SU-DHL-6 (cell line): ENCODE data around the gene SLC9A3.

ENCODE experiments used
- H2AFZ ChIP-seq: fragments of 200-600 bp; sonication (generic); 2 replicates; pipeline ENCODE4 v1.6.1; 2014; ENCODE audit warnings: low read depth, mild to moderate bottlenecking, moderate library complexity, mixed read lengths, antibody characterized with exemption, low read length; ENCODE audit not compliant: severe bottlenecking
- H3F3A ChIP-seq: fragments of 200-600 bp; shearing (Covaris generic); 2 replicates; pipeline ENCODE4 v1.6.0; 2016; ENCODE audit warnings: antibody characterized with exemption, mild to moderate bottlenecking; ENCODE audit not compliant: insufficient read depth
- H3K27ac ChIP-seq: fragments of 200-600 bp; sonication (generic); 2 replicates; pipeline ENCODE4 v1.5.1; 2016; ENCODE audit warnings: low read depth, mild to moderate bottlenecking, low read length, moderate library complexity, mixed read lengths
- H3K27me3 ChIP-seq: fragments of 200-600 bp; sonication (generic), shearing (Covaris generic); 2 replicates; pipeline ENCODE4 v1.6.0; 2014; ENCODE audit warnings: mild to moderate bottlenecking, low read length
- H3K36me3 ChIP-seq: fragments of 200-600 bp; sonication (generic); 2 replicates; pipeline ENCODE4 v1.6.1; 2014; ENCODE audit warnings: mild to moderate bottlenecking, low read length, mixed read lengths
- H3K4me2 ChIP-seq: fragments of 300-600, 200-600 bp; shearing (Covaris generic), sonication (generic); 2 replicates; pipeline ENCODE4 v1.6.0; 2014; ENCODE audit warnings: low read length, low read depth, mild to moderate bottlenecking; ENCODE audit not compliant: poor library complexity, severe bottlenecking
- H3K4me3 ChIP-seq: fragments of 200-600 bp; sonication (generic); 2 replicates; pipeline ENCODE4 v1.5.1; 2014; ENCODE audit warnings: antibody characterized with exemption, low read length, mild to moderate bottlenecking, mixed read lengths; ENCODE audit not compliant: insufficient read depth, poor library complexity, severe bottlenecking
- H3K79me2 ChIP-seq: fragments of 200-600 bp; sonication (generic); 2 replicates; pipeline ENCODE4 v1.6.1; 2014; ENCODE audit warnings: mild to moderate bottlenecking, low read length, moderate library complexity; ENCODE audit not compliant: insufficient read depth
- H3K9ac ChIP-seq: fragments of 200-600 bp; sonication (generic); 2 replicates; pipeline ENCODE4 v1.7.0; 2014; ENCODE audit warnings: mild to moderate bottlenecking, low read length
- H3K9me2 ChIP-seq: fragments of 200-600 bp; sonication (generic); replicated peaks from 2 replicates; pipeline ENCODE4 v1.6.1; 2014; ENCODE audit warnings: low read length; ENCODE audit not compliant: insufficient read depth
- H3K9me3 ChIP-seq: fragments of 200-600 bp; sonication (generic); 2 replicates; pipeline ENCODE4 v1.6.1; 2014; ENCODE audit warnings: low read length, mixed read lengths; ENCODE audit not compliant: insufficient read depth
- H4K20me1 ChIP-seq: fragments of 200-600 bp; sonication (generic); 2 replicates; pipeline ENCODE4 v1.6.1; 2014; ENCODE audit warnings: low read depth, mild to moderate bottlenecking, antibody characterized with exemption, low read length, moderate library complexity, mixed read lengths
- EZH2phosphoT487 ChIP-seq: fragments of 200-600 bp; sonication (generic), shearing (Covaris generic); conservative IDR thresholded peaks from 2 replicates; pipeline ENCODE4 v1.6.1; 2018; ENCODE audit warnings: mild to moderate bottlenecking, antibody characterized with exemption, low read length, moderate library complexity, mixed read lengths
- TF ChIP-seq, protein P1 (sequence below): fragments of 200-600 bp; sonication (generic); IDR thresholded peaks from one replicate; pipeline ENCODE4 v1.5.1; 2017; ENCODE audit warnings: antibody characterized with exemption, mild to moderate bottlenecking, low read length, moderate library complexity; ENCODE audit not compliant: insufficient read depth, poor library complexity, severe bottlenecking

Gene SLC9A3

DNA sequence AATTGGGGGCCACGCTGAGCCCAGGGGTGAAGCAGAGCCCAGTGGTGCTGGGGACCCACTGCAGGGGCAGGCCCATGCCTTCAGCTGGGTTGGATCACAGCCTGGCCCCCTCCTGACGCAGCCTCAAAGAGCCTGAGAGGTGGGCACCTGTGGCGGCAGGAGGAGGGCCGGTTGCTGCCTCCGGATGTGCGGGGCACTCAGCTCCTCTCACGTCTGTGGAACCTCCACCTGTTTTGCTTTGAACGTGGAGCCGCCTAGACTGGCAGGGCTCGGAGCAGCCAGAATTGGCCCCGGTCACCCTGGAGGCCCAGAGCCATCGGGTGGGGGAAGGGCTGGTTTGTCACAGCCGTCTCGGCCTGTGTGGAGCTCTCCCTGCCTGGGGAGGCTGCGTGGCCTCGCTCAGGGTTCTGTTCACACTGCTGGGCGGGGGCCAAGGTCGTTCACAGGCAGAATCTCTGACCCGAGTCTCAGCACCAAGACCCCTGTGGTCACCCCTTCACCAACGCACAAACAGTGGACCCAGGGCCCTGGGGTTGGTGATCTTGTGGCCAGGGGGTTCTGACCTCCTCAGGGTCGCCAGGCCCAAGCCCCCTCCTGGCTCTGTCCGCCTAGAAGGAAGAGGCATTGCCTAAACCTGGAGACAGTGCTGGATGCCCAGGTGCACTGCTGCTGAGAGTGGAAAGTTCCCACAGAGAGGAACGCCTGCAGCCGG lies 9.2 kb upstream of the SLC9A3 start:
- H3K4me2 ChIP-seq: no peak overlapping the region
- no peak overlapping the region for H3K9ac ChIP-seq

DNA sequence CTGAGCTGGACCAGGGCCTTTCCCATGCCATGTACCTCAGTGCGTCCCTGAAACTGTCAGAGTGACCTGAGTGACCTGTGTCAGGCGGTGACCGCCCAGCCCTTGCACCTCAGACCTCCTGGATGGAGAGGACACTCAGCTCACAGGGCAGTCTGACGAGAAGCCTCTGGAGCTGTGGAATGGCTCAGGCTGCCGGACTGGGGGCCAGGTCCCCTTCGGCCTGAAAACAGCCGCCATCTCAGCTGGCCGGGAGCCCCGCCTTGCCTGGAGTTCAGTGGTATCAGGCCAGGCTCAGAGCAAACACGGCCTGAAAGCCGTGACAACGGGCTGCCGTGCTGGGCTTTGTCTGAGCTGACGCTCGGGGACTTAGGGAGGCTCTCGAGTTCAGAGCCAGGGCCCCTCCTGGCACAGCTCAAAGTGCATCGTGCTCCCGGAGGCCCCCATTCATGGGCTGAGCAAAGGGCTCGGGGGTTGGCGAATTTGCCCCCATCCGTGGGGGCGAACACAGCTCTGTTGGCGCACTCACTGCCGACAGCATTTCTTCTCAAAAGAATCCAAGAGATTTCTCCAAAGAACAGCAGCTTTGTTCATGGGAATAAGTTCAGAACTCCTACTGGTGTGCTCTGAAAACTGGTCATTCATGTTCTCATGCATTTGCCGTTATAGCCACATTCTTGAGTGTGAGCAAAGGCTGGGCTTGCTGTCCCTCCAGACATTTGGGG lies 8.4 kb upstream of the SLC9A3 start:
- Histone ChIP-seq H2AFZ (no peak overlapping the region), H4K20me1 (no peaks in the 10 kb centered on the region), H3K79me2 (no peaks in the 10 kb centered on the region), H3K4me2 (no peak overlapping the region), H3K36me3 (no peaks in the 10 kb centered on the region), H3K9ac (no peak overlapping the region), H3K9me2 (no peaks in the 10 kb centered on the region), H3K4me3 (no peak overlapping the region), H3K27me3 (no peaks in the 10 kb centered on the region), H3K9me3 (no peaks in the 10 kb centered on the region), H3K27ac (no peak overlapping the region), H3F3A (no peaks in the 10 kb centered on the region)
- TF ChIP-seq, protein P1, sequence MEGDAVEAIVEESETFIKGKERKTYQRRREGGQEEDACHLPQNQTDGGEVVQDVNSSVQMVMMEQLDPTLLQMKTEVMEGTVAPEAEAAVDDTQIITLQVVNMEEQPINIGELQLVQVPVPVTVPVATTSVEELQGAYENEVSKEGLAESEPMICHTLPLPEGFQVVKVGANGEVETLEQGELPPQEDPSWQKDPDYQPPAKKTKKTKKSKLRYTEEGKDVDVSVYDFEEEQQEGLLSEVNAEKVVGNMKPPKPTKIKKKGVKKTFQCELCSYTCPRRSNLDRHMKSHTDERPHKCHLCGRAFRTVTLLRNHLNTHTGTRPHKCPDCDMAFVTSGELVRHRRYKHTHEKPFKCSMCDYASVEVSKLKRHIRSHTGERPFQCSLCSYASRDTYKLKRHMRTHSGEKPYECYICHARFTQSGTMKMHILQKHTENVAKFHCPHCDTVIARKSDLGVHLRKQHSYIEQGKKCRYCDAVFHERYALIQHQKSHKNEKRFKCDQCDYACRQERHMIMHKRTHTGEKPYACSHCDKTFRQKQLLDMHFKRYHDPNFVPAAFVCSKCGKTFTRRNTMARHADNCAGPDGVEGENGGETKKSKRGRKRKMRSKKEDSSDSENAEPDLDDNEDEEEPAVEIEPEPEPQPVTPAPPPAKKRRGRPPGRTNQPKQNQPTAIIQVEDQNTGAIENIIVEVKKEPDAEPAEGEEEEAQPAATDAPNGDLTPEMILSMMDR: no peak
- no peak for TF ChIP-seq EZH2phosphoT487

More for the DNA sequence above, 9.2 kb upstream of the SLC9A3 start:
- H3K27ac ChIP-seq: no peak overlapping the region
- H3F3A ChIP-seq: no peaks in the 10 kb centered on the region
- H3K9me2 ChIP-seq: no peaks in the 10 kb centered on the region
- H2AFZ ChIP-seq: no peak overlapping the region
- no peak for TF ChIP-seq EZH2phosphoT487
- TF ChIP-seq, protein P1: no peak
- H4K20me1 ChIP-seq: no peaks in the 10 kb centered on the region
- no peaks in the 10 kb centered on the region for H3K79me2 ChIP-seq
- H3K9me3 ChIP-seq: no peaks in the 10 kb centered on the region
- H3K4me3 ChIP-seq: no peak overlapping the region
- no peaks in the 10 kb centered on the region for H3K36me3 ChIP-seq
- H3K27me3 ChIP-seq: no peaks in the 10 kb centered on the region

DNA sequence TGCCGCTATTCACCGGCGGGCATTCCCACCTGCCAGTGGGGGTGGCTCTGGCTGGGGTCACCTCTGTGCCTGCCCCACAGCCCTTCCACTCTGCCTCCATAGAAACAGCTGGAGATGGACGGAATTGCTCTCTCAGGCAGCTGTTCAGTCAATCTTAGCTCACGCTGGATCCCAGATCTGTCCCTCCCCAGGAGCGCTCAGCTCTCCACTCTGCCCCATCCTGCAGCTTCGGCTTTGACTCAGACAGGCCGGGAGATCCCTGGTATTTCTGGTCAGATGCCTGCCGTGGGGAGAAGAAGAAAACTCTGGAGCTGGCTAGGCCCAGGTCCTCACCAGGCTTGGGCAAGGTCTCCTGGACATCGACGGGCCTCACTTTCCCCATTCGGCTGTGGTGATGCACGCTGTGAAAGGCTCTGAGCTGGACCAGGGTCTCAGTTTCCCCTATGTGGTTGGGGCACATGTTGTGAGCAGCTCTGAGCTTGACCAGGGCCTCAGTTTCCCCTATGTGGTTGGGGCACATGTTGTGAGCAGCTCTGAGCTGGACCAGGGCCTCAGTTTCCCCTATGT lies 7.6 kb upstream of the SLC9A3 start:
- Histone ChIP-seq H4K20me1 (no peaks in the 10 kb centered on the region), H3K9me3 (no peaks in the 10 kb centered on the region), H3K27me3 (no peaks in the 10 kb centered on the region), H3K9ac (no peak overlapping the region), H3K79me2 (no peaks in the 10 kb centered on the region), H3K4me3 (no peak overlapping the region), H3K9me2 (no peaks in the 10 kb centered on the region), H3K4me2 (no peak overlapping the region), H3F3A (no peaks in the 10 kb centered on the region), H3K27ac (no peak overlapping the region), H2AFZ (no peak overlapping the region), H3K36me3 (no peaks in the 10 kb centered on the region)
- TF ChIP-seq EZH2phosphoT487: no peak
- TF ChIP-seq, protein P1: no peak
